H1 (cell line): ENCODE measurements around the gene RPL36AL. TPM values are rescaled to one million over a fixed set of nuclear protein-coding genes. Genes with fewer than 3 reads are reported as not detected.

Source experiments
- CHD2 ChIP-seq: IDR thresholded peaks from 2 replicates; pipeline ENCODE4 v1.6.1; 2012; ENCODE audit warnings: low read length, improper control_type of control experiment
- CREB1 ChIP-seq: IDR thresholded peaks from 2 replicates; pipeline ENCODE4 v1.6.1; 2012; ENCODE audit warnings: inconsistent platforms
- polyA plus RNA-seq, 7 experiments: library from polyadenylated mRNA; depleted of rRNA in 3 of 7; stranded (reverse) in 5 of 7; unstranded in 2 of 7; fragments of >200 nt in 5 of 7; fragments of 200-250 nt in 2 of 7; gene quantifications; 1 replicate in 5 of 7; 2 replicates in 1 of 7; 4 replicates in 1 of 7; pipeline versions ENCODE4 v1.2.1 to v1.2.3, GENCODE V29; 2011 to 2013; ENCODE audit warnings: missing spikeins in 2 of 7, mixed read lengths in 2 of 7
- total RNA-seq: library from RNA; stranded (reverse); fragmentation: NEBNext Ultra II Directional; extraction: Animal tissue kit (Norgen Biotek cat#: 25700); gene quantifications from 2 replicates; pipeline ENCODE4 v1.2.1, GENCODE V29; 2021
- TF ChIP-seq, protein P1 (sequence below): fragments of 300-600 bp; sonication (generic); IDR thresholded peaks from 2 replicates; pipeline ENCODE4 v1.7.1; 2012; ENCODE audit warnings: low read length, moderate library complexity, mild to moderate bottlenecking, inconsistent platforms; ENCODE audit not compliant: insufficient replicate concordance

RPL36AL gene
- total and polyA plus RNA-seq, 2 of the 8 experiments (the other 6 are each of a cell fraction or from before 2014, with no cell fraction given) = 138 to 230 TPM

DNA sequence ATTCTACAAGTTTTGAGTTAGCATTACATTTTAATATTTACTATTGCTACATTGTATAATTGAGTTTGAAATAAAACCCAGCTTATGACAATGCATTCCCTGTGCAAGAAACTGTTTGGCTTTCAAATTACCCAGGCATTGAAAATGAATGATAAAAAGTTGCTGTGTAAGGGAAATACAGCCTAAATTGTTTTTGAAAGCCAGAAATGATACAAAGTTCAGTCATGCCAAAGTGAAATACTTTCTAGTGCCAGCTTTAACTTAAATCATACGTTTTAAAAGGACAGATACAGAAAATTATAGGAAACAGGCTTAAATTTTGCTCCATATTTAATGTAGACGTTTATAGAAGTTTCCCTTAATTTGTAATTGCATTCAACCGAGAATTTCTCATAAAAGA, 3.0 kb upstream of the RPL36AL start (continued):
- TF ChIP-seq, protein P1, sequence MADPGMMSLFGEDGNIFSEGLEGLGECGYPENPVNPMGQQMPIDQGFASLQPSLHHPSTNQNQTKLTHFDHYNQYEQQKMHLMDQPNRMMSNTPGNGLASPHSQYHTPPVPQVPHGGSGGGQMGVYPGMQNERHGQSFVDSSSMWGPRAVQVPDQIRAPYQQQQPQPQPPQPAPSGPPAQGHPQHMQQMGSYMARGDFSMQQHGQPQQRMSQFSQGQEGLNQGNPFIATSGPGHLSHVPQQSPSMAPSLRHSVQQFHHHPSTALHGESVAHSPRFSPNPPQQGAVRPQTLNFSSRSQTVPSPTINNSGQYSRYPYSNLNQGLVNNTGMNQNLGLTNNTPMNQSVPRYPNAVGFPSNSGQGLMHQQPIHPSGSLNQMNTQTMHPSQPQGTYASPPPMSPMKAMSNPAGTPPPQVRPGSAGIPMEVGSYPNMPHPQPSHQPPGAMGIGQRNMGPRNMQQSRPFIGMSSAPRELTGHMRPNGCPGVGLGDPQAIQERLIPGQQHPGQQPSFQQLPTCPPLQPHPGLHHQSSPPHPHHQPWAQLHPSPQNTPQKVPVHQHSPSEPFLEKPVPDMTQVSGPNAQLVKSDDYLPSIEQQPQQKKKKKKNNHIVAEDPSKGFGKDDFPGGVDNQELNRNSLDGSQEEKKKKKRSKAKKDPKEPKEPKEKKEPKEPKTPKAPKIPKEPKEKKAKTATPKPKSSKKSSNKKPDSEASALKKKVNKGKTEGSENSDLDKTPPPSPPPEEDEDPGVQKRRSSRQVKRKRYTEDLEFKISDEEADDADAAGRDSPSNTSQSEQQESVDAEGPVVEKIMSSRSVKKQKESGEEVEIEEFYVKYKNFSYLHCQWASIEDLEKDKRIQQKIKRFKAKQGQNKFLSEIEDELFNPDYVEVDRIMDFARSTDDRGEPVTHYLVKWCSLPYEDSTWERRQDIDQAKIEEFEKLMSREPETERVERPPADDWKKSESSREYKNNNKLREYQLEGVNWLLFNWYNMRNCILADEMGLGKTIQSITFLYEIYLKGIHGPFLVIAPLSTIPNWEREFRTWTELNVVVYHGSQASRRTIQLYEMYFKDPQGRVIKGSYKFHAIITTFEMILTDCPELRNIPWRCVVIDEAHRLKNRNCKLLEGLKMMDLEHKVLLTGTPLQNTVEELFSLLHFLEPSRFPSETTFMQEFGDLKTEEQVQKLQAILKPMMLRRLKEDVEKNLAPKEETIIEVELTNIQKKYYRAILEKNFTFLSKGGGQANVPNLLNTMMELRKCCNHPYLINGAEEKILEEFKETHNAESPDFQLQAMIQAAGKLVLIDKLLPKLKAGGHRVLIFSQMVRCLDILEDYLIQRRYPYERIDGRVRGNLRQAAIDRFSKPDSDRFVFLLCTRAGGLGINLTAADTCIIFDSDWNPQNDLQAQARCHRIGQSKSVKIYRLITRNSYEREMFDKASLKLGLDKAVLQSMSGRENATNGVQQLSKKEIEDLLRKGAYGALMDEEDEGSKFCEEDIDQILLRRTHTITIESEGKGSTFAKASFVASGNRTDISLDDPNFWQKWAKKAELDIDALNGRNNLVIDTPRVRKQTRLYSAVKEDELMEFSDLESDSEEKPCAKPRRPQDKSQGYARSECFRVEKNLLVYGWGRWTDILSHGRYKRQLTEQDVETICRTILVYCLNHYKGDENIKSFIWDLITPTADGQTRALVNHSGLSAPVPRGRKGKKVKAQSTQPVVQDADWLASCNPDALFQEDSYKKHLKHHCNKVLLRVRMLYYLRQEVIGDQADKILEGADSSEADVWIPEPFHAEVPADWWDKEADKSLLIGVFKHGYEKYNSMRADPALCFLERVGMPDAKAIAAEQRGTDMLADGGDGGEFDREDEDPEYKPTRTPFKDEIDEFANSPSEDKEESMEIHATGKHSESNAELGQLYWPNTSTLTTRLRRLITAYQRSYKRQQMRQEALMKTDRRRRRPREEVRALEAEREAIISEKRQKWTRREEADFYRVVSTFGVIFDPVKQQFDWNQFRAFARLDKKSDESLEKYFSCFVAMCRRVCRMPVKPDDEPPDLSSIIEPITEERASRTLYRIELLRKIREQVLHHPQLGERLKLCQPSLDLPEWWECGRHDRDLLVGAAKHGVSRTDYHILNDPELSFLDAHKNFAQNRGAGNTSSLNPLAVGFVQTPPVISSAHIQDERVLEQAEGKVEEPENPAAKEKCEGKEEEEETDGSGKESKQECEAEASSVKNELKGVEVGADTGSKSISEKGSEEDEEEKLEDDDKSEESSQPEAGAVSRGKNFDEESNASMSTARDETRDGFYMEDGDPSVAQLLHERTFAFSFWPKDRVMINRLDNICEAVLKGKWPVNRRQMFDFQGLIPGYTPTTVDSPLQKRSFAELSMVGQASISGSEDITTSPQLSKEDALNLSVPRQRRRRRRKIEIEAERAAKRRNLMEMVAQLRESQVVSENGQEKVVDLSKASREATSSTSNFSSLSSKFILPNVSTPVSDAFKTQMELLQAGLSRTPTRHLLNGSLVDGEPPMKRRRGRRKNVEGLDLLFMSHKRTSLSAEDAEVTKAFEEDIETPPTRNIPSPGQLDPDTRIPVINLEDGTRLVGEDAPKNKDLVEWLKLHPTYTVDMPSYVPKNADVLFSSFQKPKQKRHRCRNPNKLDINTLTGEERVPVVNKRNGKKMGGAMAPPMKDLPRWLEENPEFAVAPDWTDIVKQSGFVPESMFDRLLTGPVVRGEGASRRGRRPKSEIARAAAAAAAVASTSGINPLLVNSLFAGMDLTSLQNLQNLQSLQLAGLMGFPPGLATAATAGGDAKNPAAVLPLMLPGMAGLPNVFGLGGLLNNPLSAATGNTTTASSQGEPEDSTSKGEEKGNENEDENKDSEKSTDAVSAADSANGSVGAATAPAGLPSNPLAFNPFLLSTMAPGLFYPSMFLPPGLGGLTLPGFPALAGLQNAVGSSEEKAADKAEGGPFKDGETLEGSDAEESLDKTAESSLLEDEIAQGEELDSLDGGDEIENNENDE = no peak
- TF ChIP-seq CHD2 (no peak), CREB1 (no peak)
